ENCODE measurements around the gene RPS2. TPM values are rescaled to one million over a fixed set of nuclear protein-coding genes. Genes with fewer than 3 reads are reported as not detected.

RPS2 gene
- total RNA-seq, 1 experiment from 2014 or later = 4,395 TPM

DNA sequence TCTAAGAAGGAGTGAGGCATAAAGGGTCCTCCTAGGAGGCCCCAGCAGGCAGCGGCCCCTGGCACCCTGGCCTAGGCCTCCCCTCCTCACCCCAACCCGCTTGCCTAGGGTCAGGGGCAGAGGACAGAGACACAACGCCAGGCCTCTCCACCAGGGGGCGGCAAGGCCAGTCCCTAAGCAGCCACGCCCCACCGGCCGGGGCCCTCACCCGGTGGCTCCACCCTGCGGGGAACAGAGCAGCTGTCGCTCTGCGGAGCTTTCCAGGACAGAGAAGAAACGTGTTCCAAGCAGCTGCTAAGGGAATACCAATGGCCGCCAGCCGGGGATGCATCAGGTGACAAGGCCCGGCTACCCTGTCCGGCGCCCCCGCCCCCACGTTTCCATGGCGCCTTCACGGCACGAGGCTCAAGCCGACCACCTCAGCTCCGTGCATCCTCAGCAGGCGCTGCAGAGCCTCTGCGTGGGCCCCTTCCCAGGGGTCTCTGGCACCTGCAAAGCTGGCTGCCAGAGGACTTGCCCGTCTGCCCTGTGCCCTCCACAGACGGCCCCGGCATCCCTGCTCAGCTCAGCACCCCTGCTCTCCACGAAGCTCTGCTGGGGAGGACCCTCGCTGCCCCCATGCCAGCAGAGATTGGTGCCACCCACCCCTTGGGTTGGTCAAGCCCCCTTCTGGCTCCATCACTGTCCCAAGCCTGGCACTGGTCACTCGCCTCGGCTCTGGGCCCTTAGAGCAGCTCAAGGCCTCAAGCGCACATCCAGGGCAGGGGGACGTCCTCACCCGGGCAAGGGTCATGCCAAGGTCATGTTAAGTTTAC, 39.4 kb upstream of the RPS2 start (continued):
- TF ChIP-seq JUN (CRISPR knock-in tag; IDR thresholded peaks at IDR 0.05) (no peak), GABPB1 (CRISPR knock-in tag; IDR thresholded peaks at IDR 0.05) (no peak), MXD4 (CRISPR knock-in tag; IDR thresholded peaks at IDR 0.05; ENCODE audit: borderline replicate concordance) (no peak), NFE2L1 (CRISPR knock-in tag; IDR thresholded peaks at IDR 0.05) (no peak)
- TF ChIP-seq, protein P1, sequence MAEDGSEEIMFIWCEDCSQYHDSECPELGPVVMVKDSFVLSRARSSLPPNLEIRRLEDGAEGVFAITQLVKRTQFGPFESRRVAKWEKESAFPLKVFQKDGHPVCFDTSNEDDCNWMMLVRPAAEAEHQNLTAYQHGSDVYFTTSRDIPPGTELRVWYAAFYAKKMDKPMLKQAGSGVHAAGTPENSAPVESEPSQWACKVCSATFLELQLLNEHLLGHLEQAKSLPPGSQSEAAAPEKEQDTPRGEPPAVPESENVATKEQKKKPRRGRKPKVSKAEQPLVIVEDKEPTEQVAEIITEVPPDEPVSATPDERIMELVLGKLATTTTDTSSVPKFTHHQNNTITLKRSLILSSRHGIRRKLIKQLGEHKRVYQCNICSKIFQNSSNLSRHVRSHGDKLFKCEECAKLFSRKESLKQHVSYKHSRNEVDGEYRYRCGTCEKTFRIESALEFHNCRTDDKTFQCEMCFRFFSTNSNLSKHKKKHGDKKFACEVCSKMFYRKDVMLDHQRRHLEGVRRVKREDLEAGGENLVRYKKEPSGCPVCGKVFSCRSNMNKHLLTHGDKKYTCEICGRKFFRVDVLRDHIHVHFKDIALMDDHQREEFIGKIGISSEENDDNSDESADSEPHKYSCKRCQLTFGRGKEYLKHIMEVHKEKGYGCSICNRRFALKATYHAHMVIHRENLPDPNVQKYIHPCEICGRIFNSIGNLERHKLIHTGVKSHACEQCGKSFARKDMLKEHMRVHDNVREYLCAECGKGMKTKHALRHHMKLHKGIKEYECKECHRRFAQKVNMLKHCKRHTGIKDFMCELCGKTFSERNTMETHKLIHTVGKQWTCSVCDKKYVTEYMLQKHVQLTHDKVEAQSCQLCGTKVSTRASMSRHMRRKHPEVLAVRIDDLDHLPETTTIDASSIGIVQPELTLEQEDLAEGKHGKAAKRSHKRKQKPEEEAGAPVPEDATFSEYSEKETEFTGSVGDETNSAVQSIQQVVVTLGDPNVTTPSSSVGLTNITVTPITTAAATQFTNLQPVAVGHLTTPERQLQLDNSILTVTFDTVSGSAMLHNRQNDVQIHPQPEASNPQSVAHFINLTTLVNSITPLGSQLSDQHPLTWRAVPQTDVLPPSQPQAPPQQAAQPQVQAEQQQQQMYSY (CRISPR knock-in tag; IDR thresholded peaks at IDR 0.05) = no peak
- TF ChIP-seq, protein P2, sequence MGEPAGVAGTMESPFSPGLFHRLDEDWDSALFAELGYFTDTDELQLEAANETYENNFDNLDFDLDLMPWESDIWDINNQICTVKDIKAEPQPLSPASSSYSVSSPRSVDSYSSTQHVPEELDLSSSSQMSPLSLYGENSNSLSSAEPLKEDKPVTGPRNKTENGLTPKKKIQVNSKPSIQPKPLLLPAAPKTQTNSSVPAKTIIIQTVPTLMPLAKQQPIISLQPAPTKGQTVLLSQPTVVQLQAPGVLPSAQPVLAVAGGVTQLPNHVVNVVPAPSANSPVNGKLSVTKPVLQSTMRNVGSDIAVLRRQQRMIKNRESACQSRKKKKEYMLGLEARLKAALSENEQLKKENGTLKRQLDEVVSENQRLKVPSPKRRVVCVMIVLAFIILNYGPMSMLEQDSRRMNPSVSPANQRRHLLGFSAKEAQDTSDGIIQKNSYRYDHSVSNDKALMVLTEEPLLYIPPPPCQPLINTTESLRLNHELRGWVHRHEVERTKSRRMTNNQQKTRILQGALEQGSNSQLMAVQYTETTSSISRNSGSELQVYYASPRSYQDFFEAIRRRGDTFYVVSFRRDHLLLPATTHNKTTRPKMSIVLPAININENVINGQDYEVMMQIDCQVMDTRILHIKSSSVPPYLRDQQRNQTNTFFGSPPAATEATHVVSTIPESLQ (CRISPR knock-in tag; IDR thresholded peaks at IDR 0.05) = no peak
- TF ChIP-seq, protein P3, sequence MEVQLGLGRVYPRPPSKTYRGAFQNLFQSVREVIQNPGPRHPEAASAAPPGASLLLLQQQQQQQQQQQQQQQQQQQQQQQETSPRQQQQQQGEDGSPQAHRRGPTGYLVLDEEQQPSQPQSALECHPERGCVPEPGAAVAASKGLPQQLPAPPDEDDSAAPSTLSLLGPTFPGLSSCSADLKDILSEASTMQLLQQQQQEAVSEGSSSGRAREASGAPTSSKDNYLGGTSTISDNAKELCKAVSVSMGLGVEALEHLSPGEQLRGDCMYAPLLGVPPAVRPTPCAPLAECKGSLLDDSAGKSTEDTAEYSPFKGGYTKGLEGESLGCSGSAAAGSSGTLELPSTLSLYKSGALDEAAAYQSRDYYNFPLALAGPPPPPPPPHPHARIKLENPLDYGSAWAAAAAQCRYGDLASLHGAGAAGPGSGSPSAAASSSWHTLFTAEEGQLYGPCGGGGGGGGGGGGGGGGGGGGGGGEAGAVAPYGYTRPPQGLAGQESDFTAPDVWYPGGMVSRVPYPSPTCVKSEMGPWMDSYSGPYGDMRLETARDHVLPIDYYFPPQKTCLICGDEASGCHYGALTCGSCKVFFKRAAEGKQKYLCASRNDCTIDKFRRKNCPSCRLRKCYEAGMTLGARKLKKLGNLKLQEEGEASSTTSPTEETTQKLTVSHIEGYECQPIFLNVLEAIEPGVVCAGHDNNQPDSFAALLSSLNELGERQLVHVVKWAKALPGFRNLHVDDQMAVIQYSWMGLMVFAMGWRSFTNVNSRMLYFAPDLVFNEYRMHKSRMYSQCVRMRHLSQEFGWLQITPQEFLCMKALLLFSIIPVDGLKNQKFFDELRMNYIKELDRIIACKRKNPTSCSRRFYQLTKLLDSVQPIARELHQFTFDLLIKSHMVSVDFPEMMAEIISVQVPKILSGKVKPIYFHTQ (CRISPR knock-in tag; IDR thresholded peaks at IDR 0.05) = no peak

DNA sequence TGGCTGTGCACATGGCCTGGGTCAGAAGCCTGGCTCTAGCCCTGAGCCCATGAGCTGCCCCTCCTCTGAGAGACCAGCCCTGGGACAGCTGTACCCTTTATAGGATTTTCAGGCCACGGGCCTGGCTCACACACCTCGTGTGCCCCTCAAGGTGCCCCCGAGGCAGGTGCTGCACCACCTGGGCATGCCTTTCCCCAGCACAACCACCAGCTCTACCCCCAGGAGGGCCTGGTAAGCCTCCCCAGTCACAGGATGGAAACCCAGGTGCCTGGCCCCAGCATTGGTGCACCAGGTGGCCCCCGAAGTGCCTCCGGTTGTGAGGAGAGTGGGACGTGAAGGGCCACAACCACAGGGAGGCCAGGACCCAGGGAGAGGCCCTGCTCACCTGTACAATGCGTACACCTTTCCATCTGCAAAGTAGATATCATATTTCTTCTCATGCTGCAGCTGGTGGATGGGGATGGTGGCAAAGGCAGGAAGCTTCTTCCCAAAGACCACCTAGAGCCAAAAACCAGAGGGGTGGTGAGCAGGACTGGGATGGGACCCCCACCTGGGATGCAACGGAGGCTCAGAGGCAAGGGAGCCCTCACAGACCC, 38.7 kb upstream of the RPS2 start:
- H3K36me3 Mint-ChIP-seq = peaks cover 14% of the 10 kb centered on the region
- ChIA-PET POLR2A (interaction anchor here (0.6 to 3.0 kb wide), 4 partner anchors 11 to 148 kb away, joined by 3 to 13 read pairs (median 6); partner anchors contain the start of gene RPS2), CTCF (interaction anchor here (0.7 to 3.9 kb wide), 39 partner anchors 10 to 528 kb away, joined by 3 to 82 read pairs (median 8); partner anchors contain the start of genes CASKIN1, CEMP1, GFER and NHERF2)
- H3K4me3 Mint-ChIP-seq = no peak overlapping the region
- no peaks in the 10 kb centered on the region for H3K9me3 Mint-ChIP-seq
- no peaks in the 10 kb centered on the region for H3K27me3 Mint-ChIP-seq (ENCODE audit: low read depth)
- ATAC-seq (no peak), DNase-seq (ENCODE audit: low spot score) (no peak)
- H3K27ac Mint-ChIP-seq = no peak overlapping the region
- H3K4me1 Mint-ChIP-seq = peaks cover 29% of the 10 kb centered on the region
- TF ChIP-seq ZNF232 (CRISPR knock-in tag; IDR thresholded peaks at IDR 0.05) (no peak), ZNF416 (CRISPR knock-in tag; IDR thresholded peaks at IDR 0.05) (no peak), SOX15 (CRISPR knock-in tag; IDR thresholded peaks at IDR 0.05) (no peak), ATF1 (CRISPR knock-in tag; IDR thresholded peaks at IDR 0.05) (no peak), MYBL2 (CRISPR knock-in tag; IDR thresholded peaks at IDR 0.05) (no peak), PRRX2 (CRISPR knock-in tag; IDR thresholded peaks at IDR 0.05) (no peak), ZNF317 (CRISPR knock-in tag; IDR thresholded peaks at IDR 0.05; ENCODE audit: borderline replicate concordance, low read depth) (no peak), SMAD4 (CRISPR knock-in tag; IDR thresholded peaks at IDR 0.05) (no peak), MXD4 (CRISPR knock-in tag; IDR thresholded peaks at IDR 0.05; ENCODE audit: borderline replicate concordance) (no peak), GRHL2 (CRISPR knock-in tag; IDR thresholded peaks at IDR 0.05; ENCODE audit: insufficient replicate concordance, severe bottlenecking) (no peak)
- TF ChIP-seq, protein P4, sequence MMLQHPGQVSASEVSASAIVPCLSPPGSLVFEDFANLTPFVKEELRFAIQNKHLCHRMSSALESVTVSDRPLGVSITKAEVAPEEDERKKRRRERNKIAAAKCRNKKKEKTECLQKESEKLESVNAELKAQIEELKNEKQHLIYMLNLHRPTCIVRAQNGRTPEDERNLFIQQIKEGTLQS (CRISPR knock-in tag; conservative IDR thresholded peaks at IDR 0.05) = no peak
- TF ChIP-seq, protein P2 (CRISPR knock-in tag; IDR thresholded peaks at IDR 0.05) = no peak
- TF ChIP-seq, protein P5, sequence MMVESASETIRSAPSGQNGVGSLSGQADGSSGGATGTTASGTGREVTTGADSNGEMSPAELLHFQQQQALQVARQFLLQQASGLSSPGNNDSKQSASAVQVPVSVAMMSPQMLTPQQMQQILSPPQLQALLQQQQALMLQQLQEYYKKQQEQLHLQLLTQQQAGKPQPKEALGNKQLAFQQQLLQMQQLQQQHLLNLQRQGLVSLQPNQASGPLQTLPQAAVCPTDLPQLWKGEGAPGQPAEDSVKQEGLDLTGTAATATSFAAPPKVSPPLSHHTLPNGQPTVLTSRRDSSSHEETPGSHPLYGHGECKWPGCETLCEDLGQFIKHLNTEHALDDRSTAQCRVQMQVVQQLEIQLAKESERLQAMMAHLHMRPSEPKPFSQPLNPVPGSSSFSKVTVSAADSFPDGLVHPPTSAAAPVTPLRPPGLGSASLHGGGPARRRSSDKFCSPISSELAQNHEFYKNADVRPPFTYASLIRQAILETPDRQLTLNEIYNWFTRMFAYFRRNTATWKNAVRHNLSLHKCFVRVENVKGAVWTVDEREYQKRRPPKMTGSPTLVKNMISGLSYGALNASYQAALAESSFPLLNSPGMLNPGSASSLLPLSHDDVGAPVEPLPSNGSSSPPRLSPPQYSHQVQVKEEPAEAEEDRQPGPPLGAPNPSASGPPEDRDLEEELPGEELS (CRISPR knock-in tag; IDR thresholded peaks at IDR 0.05) = no peak
- TF ChIP-seq, protein P6, sequence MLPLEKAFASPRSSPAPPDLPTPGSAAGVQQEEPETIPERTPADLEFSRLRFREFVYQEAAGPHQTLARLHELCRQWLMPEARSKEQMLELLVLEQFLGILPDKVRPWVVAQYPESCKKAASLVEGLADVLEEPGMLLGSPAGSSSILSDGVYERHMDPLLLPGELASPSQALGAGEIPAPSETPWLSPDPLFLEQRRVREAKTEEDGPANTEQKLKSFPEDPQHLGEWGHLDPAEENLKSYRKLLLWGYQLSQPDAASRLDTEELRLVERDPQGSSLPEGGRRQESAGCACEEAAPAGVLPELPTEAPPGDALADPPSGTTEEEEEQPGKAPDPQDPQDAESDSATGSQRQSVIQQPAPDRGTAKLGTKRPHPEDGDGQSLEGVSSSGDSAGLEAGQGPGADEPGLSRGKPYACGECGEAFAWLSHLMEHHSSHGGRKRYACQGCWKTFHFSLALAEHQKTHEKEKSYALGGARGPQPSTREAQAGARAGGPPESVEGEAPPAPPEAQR (CRISPR knock-in tag; IDR thresholded peaks at IDR 0.05) = no peak
